NCI-H1417 (cell line): ENCODE measurements around the gene GNA12.

Experiments used
- DNase-seq, 3 experiments: peaks; one replicate each; lab custom pipeline; 2025; lab: John Stamatoyannopoulos, UW

The GNA12 gene

DNA sequence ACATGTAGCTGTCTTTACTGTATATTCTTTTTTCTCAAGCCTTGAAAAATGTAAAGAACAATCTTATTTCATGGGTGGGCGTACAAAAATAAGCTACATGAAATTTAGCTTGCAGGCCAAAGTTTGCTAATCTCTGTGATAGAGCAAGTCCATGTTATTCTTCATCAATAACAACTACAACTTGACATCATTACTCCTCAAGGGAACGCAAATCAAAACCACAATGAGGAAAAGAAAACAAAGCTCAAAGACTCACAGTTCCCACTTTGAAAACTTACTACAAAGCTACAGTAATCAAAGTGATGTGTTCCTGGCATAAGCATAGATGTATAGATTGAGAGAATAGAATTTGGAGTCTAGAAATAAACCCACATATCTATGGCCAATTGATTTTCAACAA lies 62.5 kb downstream of the GNA12 start:
- no peak for DNase-seq

GRCh38 chr7:2779051-2779450 lies 65.1 kb downstream of the GNA12 start:
- DNase-seq: no peak

GRCh38 chr7:2777898-2778535 lies 66.1 kb downstream of the GNA12 start:
- no peak for DNase-seq

DNA sequence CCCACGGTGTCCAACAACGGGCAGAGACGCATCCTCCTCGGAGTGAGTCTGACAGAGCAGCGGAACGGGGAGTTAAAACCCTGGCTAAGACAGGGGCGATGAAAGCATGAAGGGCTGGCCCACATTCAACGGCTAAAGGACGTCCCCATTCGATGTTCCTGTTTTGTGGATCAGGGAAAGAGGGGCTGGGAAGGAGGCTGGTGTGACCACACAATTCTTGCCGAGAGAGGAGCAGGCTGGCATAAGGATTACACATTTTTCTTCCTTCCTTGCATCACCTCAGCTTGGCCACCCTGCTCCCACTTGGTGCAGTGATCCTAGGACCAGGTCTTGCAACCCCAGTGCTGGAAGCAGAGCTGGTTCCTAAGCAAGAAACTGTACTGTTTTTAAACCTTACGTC lies 67.7 kb downstream of the GNA12 start:
- DNase-seq: no peak

DNA sequence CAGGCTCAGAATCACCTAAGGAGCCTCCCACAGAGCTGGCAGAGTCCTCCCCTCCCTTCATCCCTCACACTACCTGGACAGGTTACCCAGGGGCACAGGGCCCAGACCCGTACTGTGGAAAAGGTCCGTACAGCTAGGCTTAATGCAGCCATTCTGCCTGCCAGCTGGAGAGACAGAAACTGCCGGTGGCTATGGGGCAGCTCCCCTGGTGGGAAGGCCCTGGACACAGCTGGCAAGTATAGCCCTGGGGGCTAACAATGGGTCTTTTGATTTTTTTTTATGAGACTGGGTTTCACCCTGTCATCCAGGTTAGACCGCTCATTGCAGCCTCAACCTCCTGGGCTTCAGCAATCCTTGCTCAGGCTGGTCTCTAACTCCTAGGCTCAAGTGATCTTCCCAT lies 68.3 kb downstream of the GNA12 start:
- DNase-seq: peak in 1 of 3 experiments; percentile 30

- DNase-seq: no peak
These were observed 68.7 kb downstream of the GNA12 start for GRCh38 chr7:2775376-2775775.

DNA sequence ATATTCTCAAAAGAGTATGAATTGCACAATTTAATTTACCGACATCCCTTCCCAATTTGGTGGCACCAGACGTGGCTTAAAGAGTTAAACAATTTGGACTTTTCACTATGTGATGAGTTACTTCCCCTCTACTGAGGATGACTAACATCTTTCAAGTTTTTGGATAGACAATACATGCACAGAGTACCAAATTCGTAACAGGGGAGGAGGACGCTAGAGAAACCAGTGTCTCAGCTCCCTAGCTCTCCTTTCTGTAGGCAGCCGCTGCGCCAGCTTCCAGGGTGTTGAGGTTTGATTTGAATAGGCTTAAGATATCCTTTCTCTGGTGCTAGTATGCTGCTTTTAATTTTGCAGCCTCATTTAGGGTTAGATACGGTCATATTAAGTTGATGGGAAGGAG lies 69.2 kb downstream of the GNA12 start:
- DNase-seq: no peak

GRCh38 chr7:2774280-2774679 lies 69.8 kb downstream of the GNA12 start:
- DNase-seq: no peak

- DNase-seq: no peak
These were observed 70.5 kb downstream of the GNA12 start for GRCh38 chr7:2773608-2774007.

DNA sequence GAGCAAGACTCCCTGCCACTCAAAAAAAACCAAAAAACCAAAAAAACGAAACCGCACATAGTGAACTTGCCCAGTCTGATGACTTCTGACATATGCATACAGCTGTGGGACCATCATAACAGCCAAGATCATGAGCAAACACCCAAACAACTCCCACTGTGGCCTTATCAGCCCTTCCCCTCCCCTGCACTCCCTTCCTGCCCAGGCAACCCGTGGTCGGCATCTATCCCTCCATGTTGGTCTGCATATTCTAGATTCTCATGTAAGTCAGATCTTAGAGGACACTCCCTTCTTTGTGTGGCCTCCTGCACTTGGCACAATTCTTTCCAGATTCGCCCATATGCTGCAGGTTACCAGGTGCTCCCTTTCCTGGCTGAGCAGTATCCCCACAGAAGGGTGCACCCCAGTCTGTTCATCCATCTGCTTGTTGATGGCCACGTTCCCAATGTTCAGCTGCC lies 72.8 kb downstream of the GNA12 start:
- no peak for DNase-seq

DNA sequence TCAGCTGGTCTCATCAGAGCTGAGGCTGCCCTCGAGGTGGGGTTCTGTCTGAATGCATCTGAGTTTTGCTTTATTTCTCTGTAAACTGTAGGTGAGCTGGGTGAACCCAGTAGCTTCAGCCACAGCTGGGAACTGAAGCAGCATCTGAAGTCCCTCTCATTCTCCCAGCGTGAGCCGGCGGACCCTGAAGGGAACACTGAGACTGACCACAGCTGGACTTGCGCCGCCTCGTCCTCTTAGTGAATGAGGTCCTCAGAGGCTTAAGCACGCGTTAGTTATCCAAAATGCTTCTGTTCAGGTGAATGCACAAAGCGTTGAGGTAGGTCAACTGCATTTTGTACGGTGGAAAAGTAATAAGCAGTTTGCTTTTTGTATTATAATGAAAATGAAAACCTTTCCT lies 79.5 kb downstream of the GNA12 start:
- DNase-seq: no peak

- no peak for DNase-seq
These were observed 80.5 kb downstream of the GNA12 start for GRCh38 chr7:2763597-2763996.

DNA sequence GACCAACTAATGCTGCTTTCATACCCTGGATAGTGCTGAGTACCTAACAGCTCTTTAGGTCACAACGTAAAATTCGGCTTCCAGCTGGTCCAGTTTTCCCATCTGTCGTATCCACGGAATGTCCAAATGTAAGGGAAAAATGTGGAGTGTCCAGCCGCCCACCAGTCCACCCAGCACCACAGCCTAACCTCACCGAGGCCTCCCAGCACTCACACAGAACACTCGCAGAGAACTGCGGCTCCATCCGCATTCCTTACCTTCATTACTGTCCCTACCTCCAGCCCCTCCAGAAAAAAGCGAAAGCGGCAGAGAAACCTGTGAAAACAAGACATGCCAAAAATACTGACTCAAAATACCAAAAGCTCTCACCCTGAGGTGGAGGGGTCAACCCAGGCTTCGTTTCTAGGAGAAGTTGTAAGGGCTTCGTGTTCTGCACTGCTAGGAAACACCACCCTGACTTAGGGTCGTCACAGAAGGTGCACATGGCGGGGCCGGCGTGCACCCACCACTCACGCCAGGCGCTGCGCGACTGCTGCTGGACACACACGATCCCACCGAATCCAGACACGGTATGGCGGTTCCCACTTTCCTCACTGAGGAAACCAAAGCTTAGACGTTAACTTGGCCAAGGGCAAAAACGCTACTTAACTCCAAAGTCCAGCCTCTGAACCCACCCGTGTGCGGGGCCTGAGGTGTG lies 82.2 kb downstream of the GNA12 start:
- no peak for DNase-seq

DNA sequence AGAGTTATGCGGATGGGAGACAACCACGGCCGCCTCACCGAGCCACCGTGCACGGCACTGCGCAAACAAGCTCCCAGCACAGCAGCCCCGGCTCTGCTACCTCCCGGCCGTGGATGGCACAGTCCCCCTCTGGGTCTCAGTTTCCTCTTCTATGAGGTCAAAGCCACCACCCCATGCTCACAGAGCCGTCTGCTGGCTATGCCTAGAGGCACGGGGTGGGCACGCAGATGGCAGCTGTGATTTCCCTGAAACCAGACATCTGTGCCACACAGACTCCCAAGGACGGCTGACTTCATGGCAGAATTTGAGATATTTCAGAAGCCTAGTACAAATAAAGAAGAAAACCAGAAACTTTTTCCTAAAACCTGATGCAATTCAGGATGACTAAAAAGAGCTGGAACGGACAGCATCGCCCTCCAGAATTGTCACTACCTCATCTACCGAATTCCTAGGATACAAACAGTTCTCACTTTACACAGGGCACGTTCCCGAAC lies 82.9 kb downstream of the GNA12 start:
- no peak for DNase-seq

DNA sequence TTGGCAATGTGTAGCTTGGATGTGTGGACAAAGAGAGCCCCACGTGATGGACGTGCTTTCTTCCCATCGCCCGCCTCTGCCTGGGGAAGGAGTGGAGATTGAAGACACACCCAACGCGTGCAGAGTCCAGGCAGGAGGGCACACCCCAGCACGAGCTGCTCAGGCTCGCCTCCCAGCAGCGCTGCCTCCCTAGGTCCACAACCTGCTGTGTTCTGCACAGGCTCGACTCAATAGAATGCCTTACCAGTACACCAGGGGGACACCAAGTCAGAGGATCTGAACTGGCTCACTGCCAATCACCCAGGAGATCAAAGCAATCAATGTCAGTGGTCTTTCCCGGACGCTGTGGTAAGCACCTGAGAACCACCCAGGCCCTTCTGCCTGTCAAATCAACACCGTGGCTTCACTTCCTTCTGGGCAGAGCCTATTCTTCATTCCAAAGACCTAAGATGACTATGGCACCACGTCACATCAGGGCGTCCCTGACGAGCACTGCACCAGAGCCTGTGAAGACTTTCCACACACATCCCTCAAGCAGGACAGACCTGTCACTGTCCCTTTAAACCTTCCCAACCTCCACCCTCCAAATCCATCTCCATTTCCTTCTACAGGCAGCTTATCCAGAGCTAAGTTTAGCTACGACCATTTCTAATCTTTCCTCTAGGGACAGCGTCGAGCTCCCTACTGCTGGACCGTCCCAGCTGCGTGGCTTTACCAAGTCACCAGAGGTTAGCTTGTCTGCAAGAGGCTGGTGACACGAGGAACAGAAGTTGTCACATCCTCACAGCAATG lies 83.8 kb downstream of the GNA12 start:
- peak; percentile 64 to 92 (median 85) for DNase-seq

DNA sequence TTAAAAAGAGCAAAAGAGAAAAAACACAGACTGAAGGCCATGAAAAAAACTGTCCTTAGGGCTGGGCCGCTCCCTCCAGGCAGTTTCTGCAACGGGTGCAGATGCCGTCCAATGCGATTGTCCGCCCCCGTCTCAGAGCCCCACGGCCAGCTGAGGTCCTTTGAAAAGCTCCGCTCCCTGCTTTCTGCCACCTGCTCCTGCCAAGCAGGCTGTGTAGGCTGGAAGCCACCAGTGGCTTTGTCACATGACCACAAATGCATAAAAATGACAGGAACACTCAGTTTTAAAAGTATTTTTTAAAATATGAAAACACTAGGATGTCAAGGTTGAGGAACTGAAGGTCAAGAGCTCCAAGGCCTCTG lies 84.4 kb downstream of the GNA12 start:
- peak; percentile 64 to 92 (median 85) for DNase-seq

DNA sequence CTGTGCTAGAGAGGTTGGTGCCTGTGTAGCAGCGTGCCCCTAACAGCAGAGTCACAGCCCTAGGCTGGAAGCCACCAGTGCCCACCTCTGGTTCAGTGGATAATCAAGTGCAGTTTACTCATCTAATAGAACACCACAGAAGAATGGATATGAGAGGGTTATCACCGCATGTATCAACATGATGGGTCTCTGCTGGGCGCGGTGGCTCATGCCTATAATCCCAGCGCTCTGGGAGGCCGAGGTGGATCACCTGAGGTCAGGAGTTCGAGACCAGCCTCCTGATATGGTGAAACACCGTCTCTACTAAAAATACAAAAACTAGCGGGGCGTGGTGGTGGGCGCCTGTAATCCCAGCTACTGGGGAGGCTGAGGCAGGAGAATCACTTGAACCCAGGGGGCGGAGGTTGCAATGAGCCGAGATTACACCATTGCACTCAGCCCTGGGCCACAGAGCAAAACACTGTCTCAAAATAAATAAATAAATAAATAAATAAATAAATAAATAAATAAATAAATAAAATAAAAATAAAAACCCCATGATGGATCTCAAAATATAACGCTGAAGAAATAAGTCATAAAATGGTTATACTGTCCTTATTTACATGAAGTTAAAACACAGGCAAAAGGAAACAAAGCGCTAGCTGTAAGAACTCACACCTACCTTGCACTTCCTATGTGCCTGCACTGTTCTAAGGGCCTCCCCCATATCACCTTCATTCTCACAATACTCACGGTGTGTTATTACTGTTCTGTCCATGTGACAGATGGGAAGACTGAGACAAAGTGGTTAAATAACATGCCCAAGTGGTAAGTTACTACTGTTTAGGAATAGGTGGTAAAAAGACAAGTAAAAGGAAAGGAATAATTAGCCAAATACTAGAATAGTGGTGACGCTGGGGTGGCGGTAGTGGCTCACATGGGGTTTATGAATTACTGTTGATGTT lies 85.2 kb downstream of the GNA12 start:
- DNase-seq: no peak

GRCh38 chr7:2757904-2758672 lies 86.0 kb downstream of the GNA12 start:
- peak; percentile 29 to 72 (median 41) for DNase-seq

DNA sequence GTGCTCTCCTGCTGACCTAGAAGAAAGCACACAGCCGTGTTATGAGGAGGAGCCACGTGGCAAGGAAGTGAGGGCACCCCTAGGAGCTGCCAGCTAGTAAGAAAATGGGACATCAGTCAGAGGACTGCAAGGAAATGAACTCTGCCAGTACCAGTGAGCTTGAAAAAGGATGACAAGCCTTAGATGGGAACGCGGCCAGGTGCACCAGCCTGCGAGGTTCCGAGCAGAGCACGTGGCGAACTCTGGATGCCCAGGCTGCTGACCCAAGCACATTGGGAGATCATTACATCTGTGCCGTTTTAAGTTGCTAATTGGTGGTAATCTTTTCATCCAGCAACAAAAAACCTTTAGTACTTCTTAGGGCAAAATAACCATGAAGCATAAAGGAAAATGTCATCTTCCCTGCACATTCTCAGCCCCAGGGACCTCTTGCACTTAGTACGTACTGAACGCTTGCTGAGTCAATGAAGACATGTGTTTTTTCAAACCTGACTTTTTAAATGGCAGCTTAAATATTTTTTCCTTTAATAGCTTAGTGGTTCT lies 86.7 kb downstream of the GNA12 start:
- peak in 1 of 3 experiments; percentile 58 for DNase-seq

DNA sequence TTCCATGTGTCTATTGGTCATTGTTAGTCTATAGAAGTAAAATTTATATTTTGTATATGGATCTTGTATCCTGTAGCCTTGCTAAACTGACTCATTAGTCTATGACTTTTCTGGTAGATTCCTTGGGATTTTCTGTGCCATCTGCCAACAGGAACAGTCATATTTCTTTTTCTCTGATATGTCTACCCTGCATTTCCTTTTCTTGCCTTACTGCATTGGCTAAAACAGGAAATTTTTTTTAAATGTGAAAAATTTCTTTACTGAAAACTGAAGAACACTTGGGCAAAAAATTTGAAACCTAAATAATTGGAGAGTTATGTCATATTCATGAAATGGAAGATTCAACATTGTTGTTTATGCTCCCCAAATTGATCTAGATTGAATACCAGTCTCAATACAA lies 88.6 kb downstream of the GNA12 start:
- DNase-seq: no peak

DNA sequence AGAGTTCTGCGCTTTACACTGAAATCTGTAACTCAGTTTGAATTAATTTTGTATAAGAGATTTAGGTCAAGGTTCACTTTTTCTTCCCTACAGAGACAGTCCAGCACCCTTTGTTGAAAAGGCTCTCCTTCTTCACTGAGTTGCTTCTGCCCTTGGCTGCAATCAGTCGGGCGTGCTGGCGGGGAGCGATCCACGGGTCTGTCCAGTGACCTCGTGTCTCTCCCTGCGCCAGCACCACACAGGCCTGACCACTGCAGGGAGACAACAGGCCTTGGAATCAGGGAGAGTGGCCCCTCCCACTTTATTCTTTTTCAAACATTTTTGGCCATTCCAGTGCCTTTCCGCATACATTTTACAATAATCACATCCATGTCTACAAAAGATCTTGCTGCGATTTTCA lies 89.2 kb downstream of the GNA12 start:
- DNase-seq: no peak
